Neural cell (in vitro differentiated cells): ENCODE data around the gene TTC39A.

Source experiments
- CTCF ChIP-seq: fragments of 450-650 bp; IDR thresholded peaks from 2 replicates; pipeline ENCODE4 v1.5.1; 2014; ENCODE audit warnings: antibody characterized with exemption, mild to moderate bottlenecking, moderate library complexity; ENCODE audit not compliant: poor library complexity, severe bottlenecking
- EP300 ChIP-seq: fragments of 450-650 bp; conservative IDR thresholded peaks from 2 replicates; pipeline ENCODE4 v1.6.1; 2014; ENCODE audit warnings: antibody characterized with exemption, mild to moderate bottlenecking, moderate library complexity; ENCODE audit not compliant: poor library complexity, severe bottlenecking
- EZH2 ChIP-seq: fragments of 200-600, 300-800 bp; shearing (Covaris generic), sonication (generic); IDR thresholded peaks from 2 replicates; pipeline ENCODE4 v1.6.1; 2014; ENCODE audit warnings: antibody characterized with exemption, low read length, borderline replicate concordance, mild to moderate bottlenecking; ENCODE audit not compliant: insufficient read depth, poor library complexity, severe bottlenecking
- MXI1 ChIP-seq: fragments of 450-650 bp; conservative IDR thresholded peaks from 2 replicates; pipeline ENCODE4 v1.6.1; 2014; ENCODE audit warnings: antibody characterized with exemption, mild to moderate bottlenecking; ENCODE audit not compliant: poor library complexity, severe bottlenecking
- POLR2AphosphoS5 ChIP-seq: IDR thresholded peaks from 2 replicates; pipeline ENCODE4 v1.6.1; 2012
- RAD21 ChIP-seq: fragments of 450-650 bp; conservative IDR thresholded peaks from 2 replicates; pipeline ENCODE4 v1.6.1; 2014; ENCODE audit warnings: antibody characterized with exemption, mild to moderate bottlenecking, moderate library complexity
- REST ChIP-seq: IDR thresholded peaks from 2 replicates; pipeline ENCODE4 v1.6.1; 2012; ENCODE audit warnings: borderline replicate concordance
- SMC3 ChIP-seq: fragments of 450-650 bp; conservative IDR thresholded peaks from 2 replicates; pipeline ENCODE4 v1.6.1; 2014; ENCODE audit warnings: antibody characterized with exemption, mild to moderate bottlenecking, moderate library complexity; ENCODE audit not compliant: poor library complexity
- TAF1 ChIP-seq: IDR thresholded peaks from 2 replicates; pipeline ENCODE4 v1.6.1; 2012; ENCODE audit warnings: low read depth

- no peak for TF ChIP-seq POLR2AphosphoS5
- no peak for TF ChIP-seq CTCF
- no peak for TF ChIP-seq EZH2
- no peak for TF ChIP-seq MXI1
- no peak for TF ChIP-seq EP300
- TF ChIP-seq TAF1: no peak
- no peak for TF ChIP-seq RAD21
- no peak for TF ChIP-seq REST
- no peak for TF ChIP-seq SMC3
Measured at GRCh38 chr1:51266181-51266580, 64.2 kb downstream of the TTC39A start.
